A549 (cell line): ENCODE measurements around the gene DCXR. TPM values are rescaled to one million over a fixed set of nuclear protein-coding genes. Genes with fewer than 3 reads are reported as not detected.

Experiments
- ATAC-seq, 2 experiments: fragments of 200-7000 bp in 1 of 2; fragments of >200 bp in 1 of 2; cut with Nextera tagmentation in 1 of 2; cut with Tn5 transposase in 1 of 2; 3 replicates each; pipeline versions ENCODE4 v1.8.0 to v1.9.1; 2018 to 2020; ENCODE audit warnings: mild to moderate bottlenecking in 1 of 2, moderate library complexity in 1 of 2
- CTCF ChIA-PET: fragments of 300-600 bp; sonication (Branson Sonifier 250); formaldehyde crosslinking; extraction: SDS; loops from one replicate; lab custom pipeline; 2021; ENCODE audit warnings: antibody characterized with exemption, inconsistent platforms; lab: Yijun Ruan, JAX
- POLR2A ChIA-PET: fragments of 350-600 bp; formaldehyde crosslinking; extraction: SDS; loops from one replicate; lab custom pipeline; 2021; ENCODE audit warnings: antibody characterized with exemption, inconsistent platforms; lab: Yijun Ruan, JAX
- DNase-seq, 2 experiments: peaks; one replicate each; pipeline versions ENCODE4 v3.0.0 to v3.0.0-alpha.2; 2011 to 2016; ENCODE audit warnings: low read depth in 1 of 2, low spot score in 1 of 2
- FAIRE-seq: peaks from 2 replicates; lab custom pipeline; 2011; peaks lifted over from hg19 to GRCh38; lab: Jason Lieb, UNC
- H3K27ac ChIP-seq, 2 experiments: fragments of >200 bp; sonication (Bioruptor Twin); formaldehyde crosslinking; 3 replicates each; pipeline ENCODE4 v1.5.1; 2016 to 2017
- H3K4me1 ChIP-seq: fragments of >200 bp; sonication (Bioruptor Twin); formaldehyde crosslinking; 3 replicates; pipeline ENCODE4 v1.6.1; 2016
- H3K4me2 ChIP-seq: fragments of >200 bp; sonication (Bioruptor Twin); formaldehyde crosslinking; 3 replicates; pipeline ENCODE4 v1.6.1; 2016
- H3K4me3 ChIP-seq: fragments of >200 bp; sonication (Bioruptor Twin); formaldehyde crosslinking; 3 replicates; pipeline ENCODE4 v1.5.1; 2016
- H3K9me3 ChIP-seq: fragments of >200 bp; sonication (Bioruptor Twin); formaldehyde crosslinking; 3 replicates; pipeline ENCODE4 v1.6.1; 2016
- CBX2 ChIP-seq: fragments of 200-600 bp; sonication (generic); IDR thresholded peaks from 2 replicates; pipeline ENCODE4 v1.6.1; 2016; ENCODE audit warnings: low read depth, mild to moderate bottlenecking, borderline replicate concordance
- CHD2 ChIP-seq: fragments of 150-350 bp; IDR thresholded peaks from 2 replicates; pipeline ENCODE4 v1.6.1; 2014; ENCODE audit warnings: low read length; ENCODE audit not compliant: partially characterized antibody
- CTCF ChIP-seq: fragments of >200 bp; sonication (Bioruptor Twin); formaldehyde crosslinking; IDR thresholded peaks from 3 replicates; pipeline ENCODE4 v1.5.1; 2016
- ESRRA ChIP-seq: fragments of 150-350 bp; IDR thresholded peaks from 2 replicates; pipeline ENCODE4 v1.6.1; 2014; ENCODE audit warnings: mild to moderate bottlenecking, low read length, borderline replicate concordance
- FOSL2 ChIP-seq, 2 experiments: fragments of 450-650 bp in 1 of 2; fragments of >200 bp in 1 of 2; sonication (Bioruptor Twin) in 1 of 2; formaldehyde crosslinking; IDR thresholded peaks; 2 replicates each; pipeline versions ENCODE4 v1.5.0 to v1.6.1; 2016 to 2020; ENCODE audit warnings: mild to moderate bottlenecking in 1 of 2, moderate library complexity in 1 of 2
- HMGXB4 ChIP-seq: fragments of 250-450 bp; sonication (Bioruptor Pico); IDR thresholded peaks from 2 replicates; pipeline ENCODE4 v1.5.0; 2021; ENCODE audit warnings: mild to moderate bottlenecking, moderate library complexity, borderline replicate concordance
- JUN ChIP-seq, 2 experiments: fragments of >200 bp; sonication (Bioruptor Twin); formaldehyde crosslinking; IDR thresholded peaks; 2 replicates in 1 of 2; 3 replicates in 1 of 2; pipeline ENCODE4 v1.6.1; 2016 to 2017
- MAFK ChIP-seq: fragments of 450-650 bp; IDR thresholded peaks from 2 replicates; pipeline ENCODE4 v1.6.1; 2014; ENCODE audit not compliant: partially characterized antibody
- MYC ChIP-seq: IDR thresholded peaks from 2 replicates; pipeline ENCODE4 v1.6.1; 2012; ENCODE audit warnings: mild to moderate bottlenecking, inconsistent platforms, low read length, improper control_type of control experiment, borderline replicate concordance
- NFE2L2 ChIP-seq: fragments of 150-350 bp; conservative IDR thresholded peaks from 2 replicates; pipeline ENCODE4 v1.6.1; 2014; ENCODE audit warnings: low read length
- PBX3 ChIP-seq: IDR thresholded peaks from 2 replicates; pipeline ENCODE4 v1.6.1; 2012
- RNF2 ChIP-seq: fragments of 200-600 bp; sonication (generic); IDR thresholded peaks from 2 replicates; pipeline ENCODE4 v1.6.1; 2016; ENCODE audit warnings: low read depth, mild to moderate bottlenecking, antibody characterized with exemption, moderate library complexity, borderline replicate concordance
- ZC3H11A ChIP-seq: fragments of 450-650 bp; IDR thresholded peaks from 2 replicates; pipeline ENCODE4 v1.6.1; 2014; ENCODE audit warnings: antibody characterized with exemption, mild to moderate bottlenecking
- WGBS: methylation state at CpG from one replicate; pipeline ENCODE4 v1.1.6; 2017; ENCODE audit errors: missing lambda C conversion rate; 5-methylcytosine and 5-hydroxymethylcytosine counted together
- polyA plus RNA-seq, 4 experiments: library from polyadenylated mRNA; depleted of rRNA in 3 of 4; stranded (reverse); fragments of >200 nt; fragmentation: RNase III in 1 of 4; extraction: RNeasy Plus Mini Kit Qiagen cat#74134 plus additional on column Dnase treatment in 1 of 4; gene quantifications; 2 replicates in 3 of 4; 3 replicates in 1 of 4; pipeline ENCODE4 v1.2.3, GENCODE V29; 2011 to 2017
- TF ChIP-seq, protein P1 (sequence below): IDR thresholded peaks from 2 replicates; pipeline ENCODE4 v1.6.1; 2012; ENCODE audit warnings: low read depth, borderline replicate concordance
- TF ChIP-seq, protein P2 (sequence below): fragments of 150-350 bp; IDR thresholded peaks from 2 replicates; pipeline ENCODE4 v1.6.1; 2014; ENCODE audit warnings: low read depth, mild to moderate bottlenecking, low read length

Gene DCXR
- polyA plus RNA-seq, 2 of the 4 experiments (the other 2 are of a cell fraction), result 39.3 to 70.7 TPM

- TF ChIP-seq, protein P1, sequence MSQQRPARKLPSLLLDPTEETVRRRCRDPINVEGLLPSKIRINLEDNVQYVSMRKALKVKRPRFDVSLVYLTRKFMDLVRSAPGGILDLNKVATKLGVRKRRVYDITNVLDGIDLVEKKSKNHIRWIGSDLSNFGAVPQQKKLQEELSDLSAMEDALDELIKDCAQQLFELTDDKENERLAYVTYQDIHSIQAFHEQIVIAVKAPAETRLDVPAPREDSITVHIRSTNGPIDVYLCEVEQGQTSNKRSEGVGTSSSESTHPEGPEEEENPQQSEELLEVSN, result no peak
- TF ChIP-seq CBX2, result no peak
- DNase-seq (no peak), FAIRE-seq (no peak), ATAC-seq (no peak)
- peaks cover 37% of the 10 kb centered on the region for H3K4me1 ChIP-seq
- H3K4me2 ChIP-seq, result no peak overlapping the region
- H3K9me3 ChIP-seq, result no peaks in the 10 kb centered on the region
- CTCF ChIA-PET, result interaction anchor here (0.5 to 33.2 kb wide), 30 partner anchors 11 to 326 kb away, joined by 3 to 794 read pairs (median 7); partner anchors contain the start of genes ASPSCR1, DCXR, MAFG and MYADML2
- POLR2A ChIA-PET, result interaction anchor here (0.7 to 1.9 kb wide), 3 partner anchors 19 to 80 kb away, joined by 3 to 6 read pairs (median 3); partner anchors contain the start of gene DCXR
- H3K27ac ChIP-seq, result no peak overlapping the region; a peak in 1 of 6 replicates
- WGBS, result 88% methylated on average over 33 of the region's 33 CpGs
- H3K4me3 ChIP-seq, result no peak overlapping the region
These were observed 18.4 kb downstream of the DCXR start for GRCh38 chr17:82018989-82019689.

DNA sequence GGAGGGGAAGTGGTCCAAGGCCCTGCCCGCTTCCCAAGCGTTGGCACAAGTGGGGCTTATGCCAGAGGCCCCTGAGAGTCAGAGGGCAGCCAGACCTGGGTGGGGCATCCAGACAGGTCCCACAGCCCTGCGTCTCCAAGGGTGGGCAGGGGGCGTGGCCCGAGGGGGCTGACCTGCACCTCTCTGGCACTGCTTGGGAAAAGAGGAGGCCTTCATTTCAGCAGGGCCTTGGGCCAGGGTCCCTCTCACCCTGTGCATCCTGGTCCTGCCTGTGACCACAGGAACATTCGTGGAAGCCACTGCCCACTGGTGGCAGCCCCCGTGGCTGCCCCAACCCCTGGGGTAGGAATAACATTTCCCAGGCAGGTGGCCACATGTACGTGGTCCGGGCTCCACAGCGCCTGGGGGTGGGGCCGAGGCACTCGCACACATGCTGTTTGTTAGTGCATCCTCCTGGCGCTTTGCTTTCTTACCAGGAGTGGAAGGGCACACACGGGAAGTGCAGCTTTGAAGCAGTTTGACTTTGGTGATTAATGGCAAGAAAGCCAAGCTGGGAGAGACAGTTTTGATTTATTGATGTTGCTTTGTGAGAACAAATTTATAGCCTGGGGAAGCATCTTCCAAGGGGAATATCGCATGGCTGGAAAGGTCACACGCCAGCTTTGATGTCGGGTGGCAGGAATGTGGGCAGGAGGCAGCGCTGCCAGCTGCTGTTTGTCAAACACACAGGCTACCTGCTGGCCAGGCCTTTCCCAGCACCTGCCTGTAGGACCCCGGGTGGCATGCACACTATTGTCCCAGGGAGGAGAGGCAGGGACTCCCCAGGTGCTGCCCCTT, 19.1 kb downstream of the DCXR start:
- peaks cover 32% of the 10 kb centered on the region for H3K4me1 ChIP-seq
- H3K9me3 ChIP-seq, result no peaks in the 10 kb centered on the region
- no peak overlapping the region for H3K27ac ChIP-seq
- H3K4me2 ChIP-seq, result no peak overlapping the region
- POLR2A ChIA-PET, result no interaction called here
- no peak overlapping the region for H3K4me3 ChIP-seq
- DNase-seq (no peak), ATAC-seq (no peak), FAIRE-seq (no peak)
- TF ChIP-seq MAFK, result no peak
- TF ChIP-seq PBX3, result peak; percentile 1; the same call in 1 of the 2 replicates
- 78% methylated on average over 19 of the region's 19 CpGs for WGBS
- CTCF ChIA-PET, result interaction anchor here (0.7 to 33.2 kb wide), 17 partner anchors 11 to 149 kb away, joined by 3 to 794 read pairs (median 28); partner anchors contain the start of genes ASPSCR1, DCXR, MAFG and MYADML2

DNA sequence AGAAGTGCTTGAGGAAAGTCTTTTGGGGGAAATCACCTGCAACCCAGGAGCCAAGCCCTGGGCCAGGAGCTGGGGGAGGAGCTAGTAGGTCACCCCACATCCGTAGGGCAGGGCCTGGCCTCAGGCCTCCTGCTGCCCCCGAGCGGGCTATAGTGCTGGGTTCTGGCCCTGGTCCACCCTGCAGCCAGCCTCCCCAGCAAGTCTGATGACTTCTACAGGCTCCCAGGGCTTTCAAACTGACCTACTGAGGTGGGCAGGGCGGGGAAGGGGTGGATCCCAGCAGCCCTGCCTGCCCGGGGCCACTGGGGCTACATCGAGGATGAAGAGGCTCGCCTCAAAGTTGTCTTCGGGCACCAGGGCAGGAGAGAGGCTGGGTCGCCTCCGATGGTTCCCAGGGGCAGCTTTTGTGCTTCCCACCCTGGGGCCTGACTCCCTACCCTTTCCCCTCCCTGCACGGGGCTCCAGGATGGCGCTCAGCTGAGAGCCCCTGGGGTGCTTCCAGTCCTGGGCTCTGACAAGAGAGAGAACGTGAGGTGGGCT, 19.8 kb downstream of the DCXR start:
- ChIA-PET POLR2A (no interaction called here), CTCF (interaction anchor here (0.7 to 33.2 kb wide), 8 partner anchors 11 to 148 kb away, joined by 3 to 794 read pairs (median 26); partner anchors contain the start of genes NOTUM and RAC3)
- 82% methylated on average over 13 of the region's 13 CpGs for WGBS
- peak overlapping the region in 1 of 2 experiments; percentile 40; a peak in 1 of 6 replicates for H3K27ac ChIP-seq
- DNase-seq (no peak), FAIRE-seq (no peak), ATAC-seq (no peak)
- no peak overlapping the region for H3K4me2 ChIP-seq
- H3K9me3 ChIP-seq, result no peaks in the 10 kb centered on the region
- TF ChIP-seq ESRRA (no peak), MAFK (no peak), MYC (no peak), FOSL2 (IDR thresholded peaks at IDR 0.05) (no peak), FOSL2 (CRISPR knock-in tag; IDR thresholded peaks at IDR 0.05) (no peak), RNF2 (no peak), CHD2 (no peak), JUN (IDR thresholded peaks at IDR 0.05) (no peak), NFE2L2 (no peak), ZC3H11A (no peak), HMGXB4 (no peak), CTCF (no peak)
- TF ChIP-seq, protein P1, result no peak
- TF ChIP-seq, protein P2, sequence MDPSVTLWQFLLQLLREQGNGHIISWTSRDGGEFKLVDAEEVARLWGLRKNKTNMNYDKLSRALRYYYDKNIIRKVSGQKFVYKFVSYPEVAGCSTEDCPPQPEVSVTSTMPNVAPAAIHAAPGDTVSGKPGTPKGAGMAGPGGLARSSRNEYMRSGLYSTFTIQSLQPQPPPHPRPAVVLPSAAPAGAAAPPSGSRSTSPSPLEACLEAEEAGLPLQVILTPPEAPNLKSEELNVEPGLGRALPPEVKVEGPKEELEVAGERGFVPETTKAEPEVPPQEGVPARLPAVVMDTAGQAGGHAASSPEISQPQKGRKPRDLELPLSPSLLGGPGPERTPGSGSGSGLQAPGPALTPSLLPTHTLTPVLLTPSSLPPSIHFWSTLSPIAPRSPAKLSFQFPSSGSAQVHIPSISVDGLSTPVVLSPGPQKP, result no peak
- H3K4me3 ChIP-seq, result no peak overlapping the region
- H3K4me1 ChIP-seq, result peaks cover 32% of the 10 kb centered on the region
